ENCODE data around the gene SCAPER.

Gene SCAPER

GRCh38 chr15:76663529-76663928 is 241.6 kb downstream of the SCAPER start:
- DNase-seq: no peak

GRCh38 chr15:76648732-76649444 is 256.3 kb downstream of the SCAPER start:
- DNase-seq: no peak

- no peak for DNase-seq
These were observed 257.5 kb downstream of the SCAPER start for GRCh38 chr15:76647612-76648011.

GRCh38 chr15:76644646-76645045 is 260.5 kb downstream of the SCAPER start:
- no peak for DNase-seq

GRCh38 chr15:76642671-76643070 is 262.5 kb downstream of the SCAPER start:
- no peak for DNase-seq

GRCh38 chr15:76637166-76637565 is 268.0 kb downstream of the SCAPER start:
- no peak for DNase-seq

- no peak for DNase-seq
These were observed 269.1 kb downstream of the SCAPER start for GRCh38 chr15:76636059-76636458.

GRCh38 chr15:76626611-76627010 is 278.5 kb downstream of the SCAPER start:
- DNase-seq: no peak

- no peak for DNase-seq
These were observed 279.9 kb downstream of the SCAPER start for GRCh38 chr15:76625267-76625666.

GRCh38 chr15:76614725-76615124 is 290.4 kb downstream of the SCAPER start:
- no peak for DNase-seq

- no peak for DNase-seq
These were observed 316.1 kb downstream of the SCAPER start for GRCh38 chr15:76588811-76589747.

GRCh38 chr15:76585576-76585897 is 319.6 kb downstream of the SCAPER start:
- DNase-seq: no peak

GRCh38 chr15:76584868-76585575 is 320.1 kb downstream of the SCAPER start:
- no peak for DNase-seq

- DNase-seq: no peak
These were observed 322.6 kb downstream of the SCAPER start for GRCh38 chr15:76582550-76582949.

GRCh38 chr15:76577879-76578512 is 327.1 kb downstream of the SCAPER start:
- DNase-seq: no peak

GRCh38 chr15:76576523-76577279 is 328.4 kb downstream of the SCAPER start:
- no peak for DNase-seq

GRCh38 chr15:76575679-76576078 is 329.5 kb downstream of the SCAPER start:
- DNase-seq: no peak

GRCh38 chr15:76575274-76575673 is 329.9 kb downstream of the SCAPER start:
- no peak for DNase-seq

- no peak for DNase-seq
These were observed 332.2 kb downstream of the SCAPER start for GRCh38 chr15:76572983-76573314.

- DNase-seq: no peak
These were observed 338.9 kb downstream of the SCAPER start for GRCh38 chr15:76566276-76566675.

- DNase-seq: no peak
These were observed 339.8 kb downstream of the SCAPER start for GRCh38 chr15:76565366-76565765.

- DNase-seq: no peak
These were observed 349.9 kb downstream of the SCAPER start for GRCh38 chr15:76555247-76555646.
